H1 (cell line): ENCODE measurements around the gene SUSD1. TPM values are rescaled to one million over a fixed set of nuclear protein-coding genes. Genes with fewer than 3 reads are reported as not detected.

Source experiments
- CHD7 ChIP-seq: fragments of 300-600 bp; sonication (generic); IDR thresholded peaks from 2 replicates; pipeline ENCODE4 v1.7.1; 2012; ENCODE audit warnings: low read length, moderate library complexity, mild to moderate bottlenecking, inconsistent platforms; ENCODE audit not compliant: insufficient replicate concordance
- polyA plus RNA-seq, 7 experiments: library from polyadenylated mRNA; depleted of rRNA in 3 of 7; stranded (reverse) in 5 of 7; unstranded in 2 of 7; fragments of >200 nt in 5 of 7; fragments of 200-250 nt in 2 of 7; gene quantifications; 1 replicate in 5 of 7; 2 replicates in 1 of 7; 4 replicates in 1 of 7; pipeline versions ENCODE4 v1.2.1 to v1.2.3, GENCODE V29; 2011 to 2013; ENCODE audit warnings: missing spikeins in 2 of 7, mixed read lengths in 2 of 7
- total RNA-seq: library from RNA; stranded (reverse); fragmentation: NEBNext Ultra II Directional; extraction: Animal tissue kit (Norgen Biotek cat#: 25700); gene quantifications from 2 replicates; pipeline ENCODE4 v1.2.1, GENCODE V29; 2021

SUSD1 gene
- total and polyA plus RNA-seq, 2 of the 8 experiments (the other 6 are each of a cell fraction or from before 2014, with no cell fraction given), result 2.8 to 7.2 TPM

GRCh38 chr9:112104401-112104800 lies 70.7 kb downstream of the SUSD1 start (continued):
- no peak for TF ChIP-seq CHD7
- TF ChIP-seq, all 59 proteins: peak for 0
